CD4-positive, alpha-beta T cell treated with Interleukin-4 for 4 hours (primary cell): Measurements from ENCODE around the gene EVX2.

Experiments used
- DNase-seq: peaks from one replicate; pipeline ENCODE4 v3.0.0-alpha.2; 2020

EVX2 gene

DNA sequence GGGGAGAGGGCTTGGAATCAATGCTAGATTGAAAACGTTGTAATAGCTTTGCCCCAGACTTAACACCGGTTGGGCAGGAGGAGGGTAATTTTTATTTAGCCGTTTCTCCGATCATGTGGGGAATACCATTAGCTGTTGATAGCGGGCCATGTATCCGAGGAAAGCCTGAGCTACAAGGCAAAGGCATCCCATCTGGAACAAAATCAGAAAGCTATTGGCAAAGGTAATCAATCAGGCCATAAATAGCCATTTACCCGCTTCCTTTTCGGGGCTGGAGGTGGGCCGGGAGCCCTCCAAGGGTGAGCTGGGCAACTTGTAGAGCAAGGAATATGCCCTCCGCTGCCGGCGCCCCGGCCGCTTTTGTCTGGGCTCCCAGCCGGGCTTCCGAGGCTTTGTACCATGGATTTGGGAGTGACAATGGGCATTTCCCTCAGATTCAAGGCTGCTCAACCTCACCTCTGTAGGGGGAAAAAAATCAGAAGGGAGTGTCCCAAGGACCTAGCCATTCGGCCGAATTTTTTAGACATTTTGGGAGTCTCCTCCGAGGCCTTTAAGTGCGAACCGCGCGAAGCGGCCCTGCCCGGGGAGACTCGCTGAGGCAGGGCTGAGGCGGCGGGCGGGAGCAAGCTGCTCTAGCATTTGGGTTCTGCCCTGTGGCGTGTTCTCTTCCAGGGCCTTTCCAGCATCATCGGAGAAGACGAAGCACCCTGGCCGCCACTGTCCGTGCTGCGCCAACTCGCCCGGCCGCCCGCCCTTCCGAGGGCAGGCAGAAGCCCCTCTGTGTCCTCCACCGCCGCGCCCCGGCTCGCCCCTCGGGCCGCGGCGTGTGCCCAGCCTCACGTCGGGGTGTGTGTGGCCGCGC lies 37.7 kb upstream of the EVX2 start:
- DNase-seq = no peak

DNA sequence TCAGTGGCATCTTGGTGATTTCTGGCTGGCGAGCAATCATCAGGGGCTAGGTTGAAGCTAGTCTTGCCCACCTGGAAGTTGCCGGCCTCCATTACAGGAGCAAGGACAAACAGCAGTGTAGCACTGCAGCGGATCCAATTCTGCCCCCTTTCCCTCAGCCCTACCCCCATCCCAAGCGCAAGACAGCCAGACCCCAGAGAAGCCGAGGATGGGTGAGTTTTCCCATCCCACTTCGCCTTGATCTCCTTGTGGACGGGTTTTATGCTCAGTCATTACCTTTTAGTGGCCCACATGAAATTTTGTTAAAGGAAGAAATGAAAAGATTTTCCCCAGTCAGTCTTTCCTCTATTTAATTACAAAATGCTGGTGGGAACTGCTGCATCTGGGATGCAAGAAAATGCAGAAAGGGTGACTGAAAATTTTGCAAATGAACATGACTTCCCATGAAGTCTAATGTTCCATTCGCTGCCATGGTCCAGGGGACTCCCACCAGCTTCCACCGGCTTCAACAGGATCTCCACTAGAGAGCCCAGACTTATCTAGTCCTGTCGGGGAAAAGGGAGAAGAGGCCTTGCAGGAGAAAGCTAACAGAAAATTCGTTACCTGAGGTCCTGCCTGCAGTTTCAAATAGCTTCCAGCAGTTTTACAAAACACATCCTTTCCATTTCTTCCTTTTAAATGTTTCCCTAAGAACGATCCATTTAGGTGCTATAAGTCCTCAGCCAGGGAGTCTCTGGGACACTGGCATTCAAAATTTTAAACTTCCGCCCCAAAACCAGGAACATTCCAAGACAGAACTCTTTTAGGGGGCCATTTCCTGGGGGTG lies 36.8 kb upstream of the EVX2 start:
- no peak for DNase-seq

DNA sequence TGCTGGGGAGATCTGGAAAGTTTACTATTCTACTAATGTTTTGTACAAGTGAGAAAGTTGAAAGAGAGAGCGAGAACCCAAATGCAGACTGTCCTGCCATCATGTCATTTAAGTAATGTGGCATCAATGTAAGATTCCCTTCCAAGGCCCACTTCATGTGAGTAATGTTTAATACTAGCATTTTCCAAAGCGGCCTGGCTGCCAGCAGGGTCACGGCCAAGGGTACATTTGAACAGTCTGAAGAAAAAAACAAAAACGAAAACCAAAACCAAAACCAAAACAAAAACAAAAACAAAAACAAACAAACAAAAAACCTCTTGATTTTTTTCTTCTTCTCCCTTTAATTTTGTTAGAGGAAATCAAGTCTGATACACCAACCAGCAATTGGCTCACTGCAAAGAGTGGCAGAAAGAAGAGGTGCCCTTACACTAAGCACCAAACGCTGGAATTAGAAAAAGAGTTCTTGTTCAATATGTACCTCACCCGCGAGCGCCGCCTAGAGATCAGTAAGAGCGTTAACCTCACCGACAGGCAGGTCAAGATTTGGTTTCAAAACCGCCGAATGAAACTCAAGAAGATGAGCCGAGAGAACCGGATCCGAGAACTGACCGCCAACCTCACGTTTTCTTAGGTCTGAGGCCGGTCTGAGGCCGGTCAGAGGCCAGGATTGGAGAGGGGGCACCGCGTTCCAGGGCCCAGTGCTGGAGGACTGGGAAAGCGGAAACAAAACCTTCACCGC lies 35.0 kb upstream of the EVX2 start:
- no peak for DNase-seq

DNA sequence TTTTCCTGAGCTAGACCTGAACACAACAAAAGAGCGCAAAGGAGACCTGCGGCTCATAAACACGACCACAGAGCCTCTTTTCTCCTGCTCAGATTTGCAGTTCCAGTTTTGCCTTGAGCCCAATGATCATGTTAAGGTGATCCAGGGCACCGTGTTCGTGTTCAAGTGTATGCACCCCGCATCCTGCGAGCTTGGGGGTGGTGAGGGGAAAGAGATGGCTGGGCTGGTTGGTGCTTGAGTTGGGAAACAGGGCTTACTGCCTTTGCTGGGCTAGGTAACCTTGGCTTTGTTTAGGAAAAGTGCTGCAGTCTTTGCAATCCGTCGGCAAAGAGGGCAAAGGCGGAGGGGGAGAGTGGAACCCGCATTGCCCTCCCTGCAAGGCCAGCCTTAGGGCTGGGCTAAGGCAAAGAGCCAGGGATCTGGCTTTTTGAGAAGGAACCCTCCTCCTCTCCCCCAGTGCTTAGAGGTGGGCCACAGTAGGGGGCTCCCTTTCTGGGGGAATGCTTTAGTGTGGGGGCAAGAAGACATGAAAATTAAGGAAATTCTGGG lies 34.1 kb upstream of the EVX2 start:
- DNase-seq = no peak

DNA sequence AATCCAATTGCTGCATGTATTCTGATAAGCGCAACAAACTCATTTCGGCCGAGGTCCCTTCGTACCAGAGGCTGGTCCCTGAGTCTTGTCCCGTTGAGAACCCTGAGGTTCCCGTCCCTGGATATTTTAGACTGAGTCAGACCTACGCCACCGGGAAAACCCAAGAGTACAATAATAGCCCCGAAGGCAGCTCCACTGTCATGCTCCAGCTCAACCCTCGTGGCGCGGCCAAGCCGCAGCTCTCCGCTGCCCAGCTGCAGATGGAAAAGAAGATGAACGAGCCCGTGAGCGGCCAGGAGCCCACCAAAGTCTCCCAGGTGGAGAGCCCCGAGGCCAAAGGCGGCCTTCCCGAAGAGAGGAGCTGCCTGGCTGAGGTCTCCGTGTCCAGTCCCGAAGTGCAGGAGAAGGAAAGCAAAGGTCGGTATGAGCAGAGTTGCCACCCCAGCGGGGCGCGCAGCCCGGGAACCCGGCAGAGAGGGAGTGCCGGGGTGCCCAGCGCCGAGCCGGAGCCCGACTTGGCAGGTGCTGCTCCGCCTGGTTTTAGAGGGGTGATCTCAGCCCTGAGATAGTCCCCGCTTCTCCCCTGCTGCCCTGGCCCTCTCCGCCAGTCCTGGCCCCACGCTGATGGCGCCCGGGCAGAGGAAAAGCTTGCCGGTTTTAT lies 33.5 kb upstream of the EVX2 start:
- no peak for DNase-seq

DNA sequence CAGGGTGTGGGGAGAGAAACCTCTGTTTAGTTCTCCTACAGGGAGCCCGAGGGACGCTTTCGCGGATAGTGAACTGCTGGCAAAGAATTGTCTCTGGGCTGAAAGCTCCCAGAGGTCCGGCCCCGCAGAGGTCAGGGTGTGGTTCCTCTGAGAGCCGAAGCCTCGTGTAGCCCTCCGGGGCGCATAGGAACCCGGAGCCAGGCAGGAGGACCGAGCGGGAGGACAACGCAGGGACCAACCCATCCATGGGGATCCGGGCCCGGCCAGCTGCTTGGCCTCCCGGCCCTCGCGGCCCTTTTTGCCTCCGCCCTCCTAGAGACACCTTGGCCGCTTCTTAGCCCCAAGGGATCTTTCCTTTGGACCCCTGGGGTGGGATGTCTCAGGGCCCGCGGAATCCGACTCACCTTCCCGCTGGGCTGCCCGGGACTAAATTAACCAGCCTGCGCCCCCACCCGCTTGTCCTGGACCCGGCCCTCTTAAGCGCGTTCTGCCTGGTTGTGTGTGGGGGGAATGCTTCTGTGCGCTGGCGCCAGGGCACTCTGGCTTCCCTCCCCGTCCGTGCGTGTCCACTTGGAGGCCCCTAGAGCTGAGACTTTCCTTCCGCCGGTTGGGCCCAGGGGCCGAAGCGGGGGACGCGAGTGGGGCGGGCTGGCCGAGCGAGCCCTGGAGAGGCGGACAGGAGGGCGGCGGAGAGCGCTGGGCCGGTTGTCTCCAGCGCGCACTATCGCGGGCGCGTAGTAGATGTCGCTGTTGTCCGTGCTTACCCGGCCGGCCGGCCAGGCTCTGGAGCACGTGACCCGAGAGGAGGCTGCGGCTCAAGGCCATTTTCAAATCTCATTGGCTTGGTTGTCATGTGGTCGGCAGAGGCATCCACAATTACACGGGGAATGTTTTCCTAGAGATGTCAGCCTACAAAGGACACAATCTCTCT lies 32.4 kb upstream of the EVX2 start, which contains the start of gene HOXD10:
Gene HOXD10 (plus strand): TSS at position 896 of the 931 bp plus-strand sequence. CDS start 56 bp downstream, outside the sequence.
- DNase-seq = no peak

DNA sequence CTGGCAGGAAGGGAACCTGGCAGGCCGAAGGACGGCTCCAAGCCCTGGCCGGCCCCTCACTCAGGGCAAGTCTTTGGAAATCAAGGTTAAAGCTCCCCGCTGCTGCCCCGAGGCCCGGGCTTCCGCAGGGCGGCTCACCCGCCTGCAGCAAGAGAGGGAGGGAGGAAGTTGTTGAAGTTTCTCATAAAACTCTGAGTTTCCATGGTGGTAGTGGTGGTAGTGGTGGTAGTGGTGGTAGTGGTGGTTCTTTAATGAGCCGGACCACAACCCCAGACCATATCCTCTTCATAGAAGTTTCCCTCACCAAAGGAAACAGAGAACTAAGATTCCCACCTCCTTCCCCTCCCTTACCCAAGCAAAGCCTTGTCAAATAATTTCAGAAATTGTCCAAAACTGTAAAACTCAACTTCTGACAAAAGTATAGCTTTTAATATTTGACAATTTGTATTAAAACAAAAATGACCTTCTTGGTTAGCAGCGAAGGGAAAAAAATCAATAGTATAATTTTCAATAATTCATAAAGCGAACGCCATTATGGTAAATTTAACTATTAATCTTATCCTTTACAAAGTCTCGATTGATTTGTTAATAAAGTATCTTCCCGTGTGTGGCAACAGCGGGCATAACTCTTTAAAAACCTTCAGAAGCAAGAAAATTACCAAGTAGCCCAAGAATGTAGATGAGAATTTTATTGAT lies 31.3 kb upstream of the EVX2 start:
- no peak for DNase-seq

DNA sequence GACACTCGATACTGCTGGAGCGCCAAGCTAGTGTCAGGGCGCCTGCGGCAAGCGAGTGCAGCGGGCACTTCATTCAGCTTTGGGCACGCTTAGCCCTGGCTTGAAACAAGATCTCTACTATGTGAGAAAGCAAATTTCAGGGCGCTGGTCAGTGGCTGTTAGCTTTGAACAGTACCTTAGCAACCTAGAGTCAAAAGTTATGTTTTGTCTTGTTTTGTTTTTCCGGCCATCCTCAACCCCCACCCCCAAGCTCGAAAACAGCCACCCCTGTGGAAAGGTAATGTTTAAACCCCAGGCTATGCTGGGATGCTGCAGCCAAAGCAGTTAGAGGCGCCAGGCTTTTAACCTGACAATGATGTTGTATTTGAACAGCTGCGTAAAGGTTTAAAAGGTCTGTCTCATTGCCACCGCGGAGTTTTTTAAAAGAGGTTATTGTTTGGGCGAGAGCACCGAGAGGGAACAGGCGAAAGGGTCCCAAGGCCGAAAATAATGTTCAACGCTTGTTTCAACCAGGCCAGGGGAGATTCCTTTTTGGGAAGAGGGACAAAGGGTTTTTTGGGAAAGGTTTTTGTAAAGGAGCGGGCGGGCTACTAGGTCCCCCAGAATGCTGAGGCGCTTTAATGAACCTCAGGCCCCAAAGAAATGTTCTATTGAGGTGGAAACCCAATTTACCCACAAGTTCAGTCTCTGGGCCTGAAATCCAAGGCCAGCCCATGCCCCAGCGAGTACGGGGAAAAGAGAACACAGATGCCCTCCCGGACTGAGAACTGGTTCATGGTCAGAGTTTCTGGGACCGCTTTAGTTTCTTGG lies 30.6 kb upstream of the EVX2 start:
- no peak for DNase-seq

DNA sequence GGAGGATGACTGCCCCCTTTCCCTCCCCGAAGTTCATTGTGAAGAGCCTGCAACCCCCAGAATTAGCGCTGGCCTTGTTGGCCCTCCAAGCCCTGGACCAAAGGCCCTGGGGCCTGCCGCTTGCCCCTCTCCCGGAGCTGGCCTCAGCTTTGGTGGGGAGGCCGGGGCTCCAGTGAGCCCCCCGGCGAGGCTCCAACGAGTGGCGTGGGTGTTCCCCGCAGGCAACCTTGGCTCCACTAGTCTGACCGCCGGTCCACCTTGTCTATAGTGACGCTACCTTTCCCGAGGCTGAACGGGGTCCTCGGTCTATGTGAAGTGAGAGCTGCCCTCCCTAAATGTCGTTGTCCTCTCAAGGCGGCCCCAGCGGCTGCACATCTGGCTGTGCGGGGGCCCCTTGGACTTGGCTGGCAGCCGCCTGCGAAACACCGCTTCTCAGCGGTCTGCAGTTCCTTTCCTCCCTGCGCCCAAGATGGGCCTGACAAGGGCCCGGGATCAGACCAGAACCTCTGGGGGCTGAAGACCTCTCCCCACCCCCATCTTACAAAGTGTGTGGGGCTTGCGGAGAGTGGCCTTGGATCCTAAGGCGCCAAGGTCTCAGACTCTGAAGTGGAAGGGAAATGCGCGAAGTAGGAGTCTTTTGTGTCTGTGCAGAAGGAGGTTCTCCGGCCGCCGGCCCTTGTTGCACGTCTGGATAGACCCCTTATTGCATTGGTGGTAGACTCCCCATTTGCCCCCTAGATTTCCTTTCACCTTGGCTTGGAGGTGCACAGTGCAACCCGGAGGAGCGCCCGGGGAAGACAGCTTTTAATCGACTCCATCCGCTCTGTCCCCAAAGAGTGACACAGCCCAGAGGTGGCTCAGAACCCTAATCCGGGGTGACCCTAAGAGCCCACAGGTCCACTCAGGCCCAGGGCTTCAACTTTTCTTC lies 28.9 kb upstream of the EVX2 start:
- DNase-seq = no peak

DNA sequence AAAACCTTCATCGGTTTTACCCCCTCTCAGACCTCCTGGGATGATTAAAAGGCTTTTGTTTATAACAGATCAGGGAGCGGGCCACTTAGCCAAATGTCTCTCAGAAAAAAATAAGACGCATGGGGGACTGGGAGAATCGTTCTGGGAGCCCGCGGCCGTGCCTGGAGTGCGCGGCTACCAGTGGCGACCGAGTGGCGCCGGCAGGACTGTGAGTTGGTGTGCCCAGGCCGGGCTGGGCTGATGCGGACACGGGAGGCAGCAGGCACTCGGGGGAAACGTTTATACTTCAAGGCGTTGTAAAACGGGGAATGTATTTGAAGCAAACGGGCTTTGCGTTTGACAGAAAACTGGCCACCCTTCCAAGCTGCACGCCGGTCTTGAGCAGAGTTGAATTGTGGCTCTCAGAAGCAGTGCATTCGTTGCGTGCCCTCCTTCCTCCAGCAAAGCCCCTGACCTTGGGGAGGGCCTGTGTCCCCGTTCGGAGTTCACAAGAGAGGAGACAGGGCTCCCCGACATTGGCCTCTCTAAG lies 28.1 kb upstream of the EVX2 start:
- no peak for DNase-seq

DNA sequence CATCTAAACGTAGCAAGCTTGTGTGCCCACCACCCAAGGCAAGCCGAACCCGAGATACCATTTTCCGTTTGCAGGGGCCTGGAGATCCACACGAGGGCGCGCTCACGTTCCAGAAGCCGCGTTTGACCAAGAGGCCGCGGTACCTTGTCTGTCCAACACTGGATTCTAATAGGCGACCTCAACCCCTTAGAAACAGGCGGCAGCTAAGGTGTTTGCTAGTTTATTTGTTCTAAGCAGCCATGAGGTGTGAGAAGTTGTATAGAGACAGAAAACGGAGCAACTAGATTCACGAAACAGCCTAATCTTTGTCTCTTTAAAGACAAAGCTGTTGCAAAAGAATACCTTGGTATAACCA lies 27.5 kb upstream of the EVX2 start:
- no peak for DNase-seq

DNA sequence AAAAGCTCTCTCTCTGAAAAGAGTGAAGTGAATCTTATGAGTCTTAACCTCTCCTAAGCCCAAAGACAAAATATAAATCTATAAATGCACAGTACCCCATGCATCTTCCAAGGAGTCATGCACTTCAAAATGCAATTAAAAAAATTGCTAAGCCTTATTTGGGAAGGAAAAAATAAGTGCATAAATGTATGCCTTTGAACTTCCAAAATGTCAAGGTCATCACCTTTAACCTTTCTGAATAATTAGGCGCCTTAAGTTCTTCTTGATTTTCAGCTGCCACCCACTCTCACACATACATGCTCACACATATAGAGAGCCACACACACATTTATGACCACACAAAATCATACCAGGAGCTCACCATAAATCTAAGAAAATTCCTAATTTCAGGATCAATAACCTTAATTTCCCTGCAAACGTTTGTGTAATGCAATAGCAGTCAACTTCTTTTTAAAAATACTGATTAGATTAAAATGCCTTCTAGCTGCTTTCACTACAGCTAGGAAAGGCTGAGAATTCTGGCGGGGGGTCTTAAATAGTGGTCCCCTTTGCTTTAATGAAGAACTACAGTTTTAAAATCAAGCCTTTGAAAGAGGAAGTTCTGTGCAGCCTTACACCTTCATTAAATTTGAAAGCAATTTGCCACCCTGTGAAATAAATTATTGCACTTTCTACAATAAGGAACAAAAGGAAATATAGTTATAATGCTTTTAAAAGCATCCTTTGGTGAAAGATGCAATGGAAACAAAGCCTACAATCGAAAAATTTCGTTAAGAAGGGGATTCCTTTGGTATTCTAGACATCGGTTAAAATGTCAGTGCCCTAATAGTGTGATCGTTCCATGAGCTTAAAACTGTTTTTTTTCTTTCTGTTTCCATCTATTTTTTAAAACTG lies 26.9 kb upstream of the EVX2 start:
- no peak for DNase-seq

DNA sequence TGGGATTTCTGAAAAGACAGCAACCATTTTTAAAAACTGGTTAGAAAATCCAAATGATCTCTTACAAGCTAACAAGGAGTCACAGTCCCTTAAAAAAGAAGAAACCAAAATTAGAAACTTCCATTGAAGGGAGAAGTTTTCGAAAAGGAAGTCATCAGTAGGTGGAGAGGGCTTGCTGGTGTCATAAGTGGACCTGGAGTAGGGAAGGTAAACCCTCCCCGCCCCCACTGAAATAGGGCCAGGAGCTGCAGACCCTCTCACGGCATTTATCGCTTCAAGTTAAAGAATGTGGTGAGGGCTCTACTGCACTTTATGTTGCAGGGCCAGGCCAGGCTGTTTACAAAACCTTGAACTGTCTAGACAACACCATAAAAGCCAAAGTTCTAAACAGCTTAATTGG lies 26.2 kb upstream of the EVX2 start:
- DNase-seq = no peak

DNA sequence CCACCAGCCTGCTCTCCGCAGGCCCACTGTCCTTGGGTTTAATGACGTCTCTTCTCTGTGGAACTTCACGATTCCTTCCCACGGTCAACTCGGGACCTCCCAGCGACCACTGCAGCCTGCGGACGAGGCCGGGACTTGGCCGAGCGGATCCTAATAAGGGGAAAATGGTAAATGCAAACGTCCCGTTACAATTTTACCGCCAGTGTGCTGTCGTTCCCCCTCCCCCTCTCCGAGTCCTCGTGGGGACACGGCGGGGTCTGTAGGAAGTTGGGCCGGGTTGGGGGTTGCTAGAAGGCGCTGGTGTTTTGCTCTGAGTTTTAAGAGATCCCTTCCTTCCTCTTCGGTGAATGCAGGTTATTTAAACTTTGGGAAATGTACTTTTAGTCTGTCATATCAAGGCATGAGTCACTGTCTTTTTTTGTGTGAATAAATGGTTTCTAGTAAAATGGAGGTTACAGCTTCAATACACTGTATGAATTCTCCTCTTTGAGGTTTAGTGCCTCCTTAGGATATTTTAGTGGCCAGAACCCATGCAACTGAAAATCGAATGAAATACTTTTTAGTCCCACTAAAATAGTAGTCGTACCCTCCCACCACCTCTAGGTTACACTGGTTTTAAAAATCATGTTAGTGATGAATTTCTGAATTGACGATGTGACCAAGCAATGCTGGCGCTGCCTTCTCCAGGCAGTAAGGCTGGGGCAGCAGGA lies 25.6 kb upstream of the EVX2 start:
- DNase-seq = no peak

DNA sequence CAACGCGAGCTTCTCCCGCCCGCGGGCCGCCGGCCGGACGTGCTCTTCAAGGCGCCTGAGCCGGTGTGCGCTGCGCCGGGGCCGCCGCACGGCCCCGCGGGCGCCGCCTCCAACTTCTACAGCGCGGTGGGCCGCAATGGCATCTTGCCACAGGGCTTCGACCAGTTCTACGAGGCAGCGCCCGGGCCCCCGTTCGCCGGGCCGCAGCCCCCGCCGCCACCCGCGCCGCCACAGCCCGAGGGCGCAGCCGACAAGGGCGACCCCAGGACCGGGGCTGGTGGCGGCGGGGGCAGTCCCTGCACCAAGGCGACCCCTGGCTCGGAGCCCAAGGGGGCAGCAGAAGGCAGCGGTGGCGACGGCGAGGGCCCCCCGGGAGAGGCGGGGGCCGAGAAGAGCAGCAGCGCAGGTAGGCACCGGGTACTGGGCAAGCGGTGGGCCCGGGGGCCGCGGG lies 24.0 kb upstream of the EVX2 start:
- no peak for DNase-seq
